Dermis blood vessel endothelial cell (primary cell): Measurements from ENCODE around the gene DCDC2C. TPM values are rescaled to one million over a fixed set of nuclear protein-coding genes. Genes with fewer than 3 reads are reported as not detected.

Experiments
- DNase-seq: peaks from one replicate; pipeline ENCODE4 v3.0.0; 2010
- total RNA-seq: library from RNA; depleted of rRNA; stranded (reverse); fragments of >200 nt; gene quantifications from 2 replicates; pipeline ENCODE4 v1.2.3, GENCODE V29; 2014

Gene DCDC2C
- total RNA-seq, 1 donor from 2014 or later = under 0.01 TPM

DNA sequence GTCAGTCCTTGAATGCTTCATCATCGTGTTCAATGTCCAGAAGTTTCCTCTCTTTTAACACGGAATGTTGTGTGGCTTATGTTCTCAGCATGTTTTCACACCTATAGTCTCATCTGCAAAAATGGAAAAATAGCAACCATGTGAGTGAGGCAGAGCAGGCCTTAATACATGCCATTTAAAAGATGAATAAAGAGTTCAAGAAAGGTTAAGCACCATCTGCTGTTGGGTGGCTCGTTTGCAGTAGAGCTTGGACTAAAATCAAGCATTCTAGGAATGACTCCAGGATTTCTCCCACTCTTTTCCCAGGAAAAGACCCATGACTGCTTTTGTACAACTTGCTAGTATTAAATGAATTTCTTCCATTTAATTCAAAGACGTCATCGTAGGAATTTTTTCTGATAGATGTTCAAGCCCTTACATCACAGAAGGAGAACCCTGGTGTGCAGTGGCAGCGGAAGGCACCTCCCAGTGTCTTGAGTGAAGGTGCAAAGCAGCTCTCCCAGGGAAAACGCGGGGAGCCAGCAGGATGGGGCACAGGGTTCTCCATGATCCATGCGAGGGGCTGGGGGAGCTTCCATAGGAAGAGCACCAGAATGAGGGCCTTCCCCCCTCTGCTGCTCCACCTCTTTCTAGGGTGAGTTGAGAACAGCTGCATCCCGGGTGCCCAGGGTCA lies 9.6 kb downstream of the DCDC2C start:
- peak; percentile 41 for DNase-seq

DNA sequence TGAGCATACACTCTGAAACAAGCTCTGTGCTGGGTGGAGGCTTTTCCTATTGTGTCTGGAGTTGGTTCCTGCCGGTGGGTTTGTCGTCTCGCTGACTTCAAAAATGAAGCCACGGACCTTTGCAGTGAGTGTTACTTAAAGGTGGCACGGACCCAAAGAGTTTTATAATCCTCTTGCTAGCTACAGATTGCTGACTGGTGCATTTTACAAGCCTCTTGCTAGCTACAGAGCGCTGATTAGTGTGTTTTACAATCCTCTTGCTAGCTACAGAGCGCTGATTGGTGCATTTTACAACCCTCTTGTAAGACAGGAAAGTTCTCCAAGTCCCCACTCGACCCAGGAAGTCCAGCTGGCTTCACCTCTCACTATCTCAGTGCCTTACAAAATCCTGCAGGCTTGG lies 15.3 kb downstream of the DCDC2C start:
- DNase-seq = no peak

GRCh38 chr2:3725002-3725401 lies 21.6 kb downstream of the DCDC2C start:
- DNase-seq = no peak

DNA sequence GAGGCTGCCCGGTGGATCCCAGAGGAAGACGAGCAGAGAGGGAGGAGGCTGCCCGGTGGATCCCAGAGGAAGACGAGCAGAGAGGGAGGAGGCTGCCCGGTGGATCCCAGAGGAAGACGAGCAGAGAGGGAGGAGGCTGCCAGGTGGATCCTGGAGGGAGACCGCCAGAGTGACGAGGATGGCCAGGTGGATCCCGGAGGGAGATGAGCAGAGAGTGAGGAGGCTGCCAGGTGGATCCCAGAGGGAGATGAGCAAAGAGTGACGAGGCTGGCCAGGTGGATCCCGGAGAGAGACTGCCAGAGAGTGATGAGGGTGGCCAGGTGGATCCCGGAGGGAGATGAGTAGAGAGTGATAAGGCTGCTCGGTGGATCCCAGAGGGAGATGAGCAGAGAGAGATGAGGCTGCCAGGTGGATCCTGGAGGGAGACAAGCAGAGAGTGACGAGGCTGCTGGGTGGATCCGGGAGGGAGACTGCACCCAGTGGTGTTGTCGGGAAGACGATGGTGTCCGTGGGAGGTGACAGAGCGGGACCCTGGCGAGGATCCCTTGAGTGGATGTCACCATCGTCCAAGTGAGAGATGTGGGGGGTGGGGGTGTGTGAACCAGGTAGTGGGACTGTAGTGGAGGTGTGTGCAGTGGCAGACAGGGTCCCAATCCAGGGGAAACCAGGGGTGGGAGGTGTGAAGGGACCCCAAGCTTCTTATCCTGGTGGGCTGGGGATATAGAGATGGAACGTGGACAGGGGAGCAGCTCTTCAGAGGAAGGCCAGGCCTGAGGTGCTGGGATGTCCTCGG lies 22.3 kb downstream of the DCDC2C start:
- no peak for DNase-seq

GRCh38 chr2:3726511-3726910 lies 23.1 kb downstream of the DCDC2C start:
- DNase-seq = no peak

DNA sequence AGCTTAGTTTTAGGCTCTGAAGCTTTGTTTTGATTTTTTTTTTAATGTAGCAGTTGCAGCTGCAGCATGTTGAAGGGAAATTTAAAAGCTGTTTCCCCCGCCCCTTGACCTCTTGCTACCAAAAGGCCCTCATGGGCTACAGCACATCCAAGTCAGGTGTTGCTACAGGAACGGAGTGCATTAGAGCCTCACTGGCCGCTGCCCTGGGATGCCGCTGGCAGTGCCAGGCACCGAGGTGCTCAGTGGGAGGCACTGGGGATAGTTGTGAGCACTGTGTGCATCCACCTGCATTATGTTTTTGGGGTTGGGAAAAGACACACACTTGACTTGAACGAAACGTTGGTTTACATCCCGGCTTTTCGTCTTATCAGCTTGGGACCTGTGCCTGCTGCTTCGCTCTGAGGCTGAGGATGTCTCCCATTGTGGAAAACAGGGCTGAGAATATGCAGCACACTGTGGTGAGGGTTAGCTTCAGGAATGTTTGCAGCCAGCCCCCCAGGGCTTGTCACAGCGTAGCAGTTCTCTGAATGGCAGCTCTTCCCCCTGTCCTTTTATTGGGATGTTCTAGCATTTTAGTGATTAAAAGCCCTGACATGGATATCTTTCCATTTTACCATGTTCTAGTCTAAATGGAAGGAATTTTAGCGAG lies 24.1 kb downstream of the DCDC2C start:
- DNase-seq = no peak

DNA sequence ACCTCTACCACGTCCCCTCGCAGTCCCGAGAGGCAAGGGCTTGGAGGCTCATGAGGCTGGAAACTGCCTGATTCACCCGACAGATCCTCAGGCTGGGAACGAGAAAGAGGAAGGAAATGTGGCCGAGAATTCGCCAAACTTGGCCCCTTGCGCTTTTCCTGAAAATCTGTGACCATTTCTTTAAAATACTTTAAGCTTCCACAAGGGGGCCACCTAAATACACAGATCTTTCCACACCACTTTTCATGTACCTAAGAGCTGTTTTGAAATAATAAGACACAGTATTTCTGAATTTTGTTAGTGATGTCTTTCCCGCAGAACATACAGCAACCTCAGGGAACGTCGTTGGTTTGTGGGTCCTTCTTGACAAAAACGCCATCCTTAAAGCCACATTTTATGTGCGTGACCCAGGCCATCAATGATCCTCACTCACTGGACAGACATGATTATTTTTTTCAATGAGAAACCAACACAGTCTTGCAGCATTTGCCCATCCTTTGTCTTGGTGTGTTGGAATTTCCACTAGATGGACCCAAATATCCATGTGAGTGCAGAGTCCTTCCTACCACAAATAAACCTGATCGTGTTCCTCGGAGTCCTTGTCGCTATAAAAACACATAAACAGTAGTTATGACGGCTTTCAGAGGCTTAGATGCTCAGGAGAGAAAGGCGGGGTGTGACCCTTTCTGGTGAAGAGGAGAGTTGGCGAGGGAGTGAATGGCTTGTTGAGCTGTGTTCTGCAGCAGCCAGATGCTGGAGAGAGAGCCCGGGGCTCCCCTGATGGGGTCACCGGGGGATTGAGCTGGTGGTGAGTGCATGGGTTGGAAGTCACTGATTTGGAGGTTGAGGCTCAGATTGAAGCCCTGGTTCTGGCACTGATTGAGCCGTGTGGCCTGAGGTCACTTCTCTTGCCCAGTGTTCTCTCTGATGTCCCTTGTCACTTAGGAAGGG lies 25.0 kb downstream of the DCDC2C start:
- peak; percentile 72 for DNase-seq

GRCh38 chr2:3729055-3729448 lies 25.7 kb downstream of the DCDC2C start:
- no peak for DNase-seq

DNA sequence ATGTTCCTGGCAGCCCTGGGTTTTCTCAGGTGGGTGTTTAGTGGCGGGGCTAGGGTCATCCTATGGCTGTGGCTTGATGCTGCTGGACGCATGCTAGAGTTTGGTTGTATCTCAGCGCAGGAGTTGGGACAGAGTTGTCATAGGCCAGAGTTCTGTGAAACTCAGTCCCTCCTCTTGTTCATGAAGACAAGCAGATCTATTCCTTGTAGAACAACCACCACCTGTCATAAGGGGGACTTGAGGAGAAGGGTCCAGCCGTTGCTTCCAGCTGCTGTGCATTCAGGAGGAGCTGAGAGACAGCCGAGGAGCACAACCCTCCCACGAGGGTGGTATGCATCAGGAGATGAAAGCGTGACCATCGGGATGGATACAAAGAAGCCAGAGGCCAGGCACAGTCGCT lies 26.4 kb downstream of the DCDC2C start:
- DNase-seq = no peak

- no peak for DNase-seq
Measured at GRCh38 chr2:3730646-3731045, 27.3 kb downstream of the DCDC2C start.

DNA sequence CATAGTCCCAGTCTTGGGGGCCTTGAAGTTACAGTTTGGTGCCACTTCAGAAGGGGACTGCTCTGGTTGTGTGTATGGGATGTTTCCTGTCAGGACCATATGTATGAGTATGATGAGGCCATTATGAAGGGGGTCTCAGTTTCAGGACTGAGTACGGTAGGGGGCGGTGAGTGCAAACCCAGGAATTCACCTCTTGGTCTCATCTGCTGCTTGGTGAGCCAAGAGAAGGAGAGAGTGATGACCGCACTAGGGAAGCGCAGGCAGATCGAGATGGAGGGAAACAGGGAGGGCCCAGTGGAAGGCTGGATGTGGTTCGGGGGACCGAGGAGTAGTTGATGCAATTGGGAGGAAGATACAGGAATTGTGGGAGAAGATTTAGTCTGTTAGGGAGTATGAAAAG lies 28.5 kb downstream of the DCDC2C start:
- no peak for DNase-seq

DNA sequence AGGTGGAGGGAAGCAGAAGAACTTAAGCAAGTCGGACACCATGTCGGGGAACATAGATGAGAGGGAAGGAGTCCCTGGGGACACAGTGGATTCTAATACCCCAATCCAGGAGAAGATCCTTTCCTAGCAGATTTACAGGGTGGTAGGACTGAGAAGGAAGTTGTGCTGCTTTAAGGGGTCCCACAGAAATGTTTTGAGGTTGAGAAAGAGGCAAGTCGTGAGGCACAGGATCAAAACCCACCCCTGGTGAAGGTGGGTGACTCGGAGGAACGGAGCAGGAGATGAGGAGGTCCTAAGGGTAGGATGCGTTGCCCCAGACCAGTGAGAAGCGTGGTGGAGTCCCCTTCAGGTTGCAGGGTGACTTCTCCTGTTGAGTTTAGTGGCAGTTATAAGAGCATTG lies 32.7 kb downstream of the DCDC2C start:
- DNase-seq = no peak

GRCh38 chr2:3737128-3737527 lies 33.8 kb downstream of the DCDC2C start:
- no peak for DNase-seq

- peak; percentile 54 for DNase-seq
Measured at GRCh38 chr2:3738454-3738853, 35.1 kb downstream of the DCDC2C start.

DNA sequence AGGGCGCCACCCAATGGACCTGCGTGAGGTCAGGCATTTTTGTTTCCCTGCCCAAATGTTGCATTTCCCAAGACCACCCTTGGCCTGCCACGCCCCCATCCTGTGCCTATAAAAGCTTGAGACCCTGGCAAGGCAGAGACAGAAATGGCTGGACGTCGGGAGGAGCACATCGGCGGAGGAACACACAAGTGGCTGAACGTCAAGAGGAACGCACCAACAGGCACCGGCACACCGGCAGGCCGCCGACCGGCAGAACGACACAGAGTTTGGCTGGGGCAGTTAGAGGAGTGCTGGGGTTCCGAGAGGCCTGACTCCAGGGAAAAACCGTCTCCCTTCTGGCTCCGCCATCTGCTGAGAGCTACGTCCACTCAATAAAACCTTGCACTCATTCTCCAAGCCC lies 35.9 kb downstream of the DCDC2C start:
- DNase-seq = no peak

DNA sequence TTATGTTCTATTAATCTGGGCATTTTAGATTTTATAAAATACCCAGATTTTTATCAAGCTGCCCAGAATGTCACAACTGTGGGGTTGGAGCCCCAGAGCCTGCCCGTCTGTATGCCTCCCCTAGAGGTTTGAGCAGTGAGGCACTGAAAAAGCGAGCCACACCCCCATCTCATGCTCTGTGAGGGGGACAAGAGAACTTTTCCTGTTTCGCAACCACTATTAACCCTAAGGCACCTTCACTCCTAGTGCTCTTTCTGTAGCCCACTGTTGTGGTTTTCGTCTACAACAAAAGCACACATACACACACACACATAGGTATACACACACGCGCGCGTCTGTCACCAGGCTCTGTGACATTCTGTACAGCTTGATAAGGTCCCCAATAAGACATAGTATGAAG lies 38.0 kb downstream of the DCDC2C start:
- no peak for DNase-seq

DNA sequence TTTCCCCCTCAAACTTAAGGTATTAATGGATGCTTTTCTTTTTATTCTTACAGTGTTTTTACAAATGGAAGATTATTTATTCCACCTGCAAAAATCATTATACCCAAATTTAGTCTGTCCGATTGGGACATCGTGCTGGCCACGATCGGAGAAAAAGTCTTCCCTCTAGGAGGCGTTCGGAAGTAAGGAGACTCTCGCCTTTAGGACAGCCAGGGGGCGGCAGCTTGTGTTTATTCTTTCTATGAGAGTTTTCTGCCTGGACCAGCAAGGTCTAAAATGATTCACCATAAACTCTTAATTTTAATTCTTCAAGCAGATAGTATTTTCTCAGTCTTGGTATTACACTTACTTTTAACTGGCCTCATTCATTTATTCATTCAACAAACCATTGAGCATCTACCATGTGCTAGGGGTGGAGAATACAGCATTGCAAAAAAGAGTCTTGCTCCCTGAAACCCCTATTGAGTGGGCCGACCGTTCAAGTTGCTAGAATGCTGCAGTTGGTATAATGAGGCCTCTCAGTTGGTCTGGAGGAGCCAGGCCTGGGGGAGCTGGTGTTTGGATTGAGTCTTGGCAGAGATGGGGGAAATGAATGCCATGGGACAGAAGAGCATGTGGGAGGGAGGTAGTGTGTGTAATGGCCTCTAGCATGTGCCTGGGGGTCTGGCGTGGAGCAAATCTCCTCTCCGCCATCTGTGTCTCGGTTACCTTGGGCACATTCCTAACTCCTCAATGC lies 38.7 kb downstream of the DCDC2C start:
- DNase-seq = no peak

GRCh38 chr2:3742743-3743508 lies 39.6 kb downstream of the DCDC2C start:
- no peak for DNase-seq

GRCh38 chr2:3743951-3744555 lies 40.7 kb downstream of the DCDC2C start:
- DNase-seq = no peak

- no peak for DNase-seq
Measured at GRCh38 chr2:3745920-3746319, 42.5 kb downstream of the DCDC2C start.
